Mesothelial cell of epicardium (in vitro differentiated cells): ENCODE results near the gene MFSD12. TPM values are rescaled to one million over a fixed set of nuclear protein-coding genes. Genes with fewer than 3 reads are reported as not detected.

Experiments
- DNase-seq, 2 experiments: peaks; one replicate each; pipeline ENCODE4 v3.0.0; 2021; ENCODE audit warnings: low spot score in 2 of 2; ENCODE audit not compliant: unreplicated experiment in 2 of 2
- H3K27ac Mint-ChIP-seq: 2 replicates; pipeline ENCODE4 v1.8.0; 2021; ENCODE audit warnings: mixed read lengths
- H3K27me3 Mint-ChIP-seq: 2 replicates; pipeline ENCODE4 v1.8.0; 2021; ENCODE audit warnings: low read depth, mixed read lengths
- H3K36me3 Mint-ChIP-seq: 2 replicates; pipeline ENCODE4 v1.8.0; 2021; ENCODE audit warnings: mixed read lengths
- H3K4me1 Mint-ChIP-seq: 2 replicates; pipeline ENCODE4 v1.8.0; 2021; ENCODE audit warnings: mixed read lengths
- H3K4me3 Mint-ChIP-seq: 2 replicates; pipeline ENCODE4 v1.8.0; 2021; ENCODE audit warnings: mild to moderate bottlenecking, moderate library complexity, mixed read lengths
- H3K9me3 Mint-ChIP-seq: 2 replicates; pipeline ENCODE4 v1.8.0; 2021; ENCODE audit warnings: mixed read lengths
- total RNA-seq: library from RNA; stranded (reverse); gene quantifications from 3 replicates; pipeline ENCODE4 v1.2.1, GENCODE V29; 2021
- TF ChIP-seq, protein P1 (sequence below): fragments of 200-600 bp; sonication (generic); IDR thresholded peaks from one replicate; pipeline ENCODE4 v1.5.0; 2021; ENCODE audit warnings: antibody characterized with exemption; ENCODE audit not compliant: unreplicated experiment

Gene MFSD12
- 58.3 to 61.1 TPM (median 59.5 TPM) in 3 replicates for total RNA-seq

- no peaks in the 10 kb centered on the region for H3K36me3 Mint-ChIP-seq
- peak within 1 kb of the TSS; percentile 84 for H3K4me3 Mint-ChIP-seq
Observed at GRCh38 chr19:3557461-3558248, at the start of gene MFSD12. TSS of gene MFSD12 (minus strand) at chr19:3557586. CDS start at chr19:3557403, 183 bp downstream.

DNA sequence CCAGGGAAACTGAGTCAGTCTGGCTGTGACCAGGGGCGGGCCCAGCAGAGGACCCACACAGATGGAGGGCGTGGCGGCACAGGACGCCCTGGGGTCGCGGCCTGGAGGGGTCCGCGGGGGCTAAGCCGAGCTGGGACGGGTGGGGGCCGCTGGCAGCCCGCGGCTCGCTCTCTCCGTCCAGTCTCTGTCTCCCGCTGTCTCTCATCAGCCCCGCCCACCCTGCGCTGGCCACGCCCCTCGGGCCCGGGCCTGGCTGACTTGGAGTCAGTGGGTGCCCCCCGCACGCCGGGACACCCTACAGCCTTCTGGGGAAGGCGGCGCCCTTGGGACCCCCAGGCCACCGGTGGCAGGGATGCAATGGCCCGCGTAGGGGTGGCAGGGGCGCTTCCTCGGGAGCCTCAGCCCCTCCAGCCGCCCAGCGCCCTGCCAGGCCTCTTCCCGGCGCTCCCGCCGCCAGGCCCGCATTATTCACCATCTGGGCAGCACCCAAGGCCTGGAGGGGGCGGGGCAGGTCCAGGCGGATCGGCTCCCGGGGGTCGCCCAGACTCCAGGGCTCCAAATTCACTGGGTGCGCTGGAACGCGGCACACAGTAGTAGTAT is 49.4 kb upstream of the MFSD12 start, which contains the start of gene TBXA2R:
TBXA2R (minus strand) TSS at position 186 of the 600 bp plus-strand sequence. CDS start 6,241 bp downstream, outside the sequence.
- Mint-ChIP-seq H3K9me3 (no peaks in the 10 kb centered on the region), H3K36me3 (peaks cover under 1% of the 10 kb centered on the region), H3K27ac (no peak within 1 kb of the TSS), H3K27me3 (peaks cover 16% of the 10 kb centered on the region), H3K4me1 (peaks cover 10% of the 10 kb centered on the region), H3K4me3 (peak within 1 kb of the TSS; percentile 51)
- peak in 1 of 2 experiments; percentile 58 for DNase-seq
- TF ChIP-seq, protein P1, sequence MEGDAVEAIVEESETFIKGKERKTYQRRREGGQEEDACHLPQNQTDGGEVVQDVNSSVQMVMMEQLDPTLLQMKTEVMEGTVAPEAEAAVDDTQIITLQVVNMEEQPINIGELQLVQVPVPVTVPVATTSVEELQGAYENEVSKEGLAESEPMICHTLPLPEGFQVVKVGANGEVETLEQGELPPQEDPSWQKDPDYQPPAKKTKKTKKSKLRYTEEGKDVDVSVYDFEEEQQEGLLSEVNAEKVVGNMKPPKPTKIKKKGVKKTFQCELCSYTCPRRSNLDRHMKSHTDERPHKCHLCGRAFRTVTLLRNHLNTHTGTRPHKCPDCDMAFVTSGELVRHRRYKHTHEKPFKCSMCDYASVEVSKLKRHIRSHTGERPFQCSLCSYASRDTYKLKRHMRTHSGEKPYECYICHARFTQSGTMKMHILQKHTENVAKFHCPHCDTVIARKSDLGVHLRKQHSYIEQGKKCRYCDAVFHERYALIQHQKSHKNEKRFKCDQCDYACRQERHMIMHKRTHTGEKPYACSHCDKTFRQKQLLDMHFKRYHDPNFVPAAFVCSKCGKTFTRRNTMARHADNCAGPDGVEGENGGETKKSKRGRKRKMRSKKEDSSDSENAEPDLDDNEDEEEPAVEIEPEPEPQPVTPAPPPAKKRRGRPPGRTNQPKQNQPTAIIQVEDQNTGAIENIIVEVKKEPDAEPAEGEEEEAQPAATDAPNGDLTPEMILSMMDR = no peak

More at GRCh38 chr19:3557461-3558248, at the start of gene MFSD12:
- no peaks in the 10 kb centered on the region for H3K9me3 Mint-ChIP-seq
- TF ChIP-seq, protein P1 = no peak
- peak within 1 kb of the TSS; percentile 67 for H3K27ac Mint-ChIP-seq
- peak; percentile 90 to 95 for DNase-seq
- no peaks in the 10 kb centered on the region for H3K27me3 Mint-ChIP-seq
- peaks cover 18% of the 10 kb centered on the region for H3K4me1 Mint-ChIP-seq

DNA sequence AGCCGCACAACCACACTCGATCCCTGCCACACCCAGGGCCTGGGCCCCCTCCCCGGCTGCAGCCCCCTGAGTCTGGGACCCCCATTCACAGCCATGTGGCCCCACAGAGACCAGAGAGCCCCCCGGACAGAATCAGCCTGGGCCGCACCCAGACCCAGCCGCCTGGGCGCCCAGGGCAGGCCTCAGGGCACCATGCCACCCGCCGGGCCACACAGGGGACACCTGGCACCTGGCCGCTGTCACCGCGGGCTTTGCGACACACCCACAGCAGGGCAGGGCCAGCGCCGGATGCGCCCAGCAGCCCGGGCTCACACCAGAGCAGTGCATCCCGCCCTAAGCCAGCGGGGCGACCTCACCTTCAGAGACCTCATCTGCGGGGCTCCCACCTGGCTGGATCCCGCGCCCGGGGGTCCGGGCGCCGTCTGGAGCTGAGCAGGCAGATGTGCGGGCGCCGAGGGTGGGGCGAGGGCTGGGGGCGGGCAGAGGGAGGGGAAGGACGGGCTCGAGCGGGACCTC is 48.8 kb upstream of the MFSD12 start:
- Mint-ChIP-seq H3K9me3 (no peaks in the 10 kb centered on the region), H3K27ac (no peak overlapping the region), H3K27me3 (peaks cover 16% of the 10 kb centered on the region), H3K36me3 (no peaks in the 10 kb centered on the region), H3K4me1 (peaks cover 10% of the 10 kb centered on the region), H3K4me3 (no peak overlapping the region)
- TF ChIP-seq, protein P1 = no peak
- DNase-seq = no peak

- TF ChIP-seq, protein P1 = no peak
- no peak for DNase-seq
- Mint-ChIP-seq H3K36me3 (no peaks in the 10 kb centered on the region), H3K27me3 (peaks cover 16% of the 10 kb centered on the region), H3K27ac (no peak overlapping the region), H3K4me1 (peaks cover 10% of the 10 kb centered on the region), H3K4me3 (no peak overlapping the region), H3K9me3 (no peaks in the 10 kb centered on the region)
Observed at GRCh38 chr19:3605770-3606169, 48.4 kb upstream of the MFSD12 start.

DNA sequence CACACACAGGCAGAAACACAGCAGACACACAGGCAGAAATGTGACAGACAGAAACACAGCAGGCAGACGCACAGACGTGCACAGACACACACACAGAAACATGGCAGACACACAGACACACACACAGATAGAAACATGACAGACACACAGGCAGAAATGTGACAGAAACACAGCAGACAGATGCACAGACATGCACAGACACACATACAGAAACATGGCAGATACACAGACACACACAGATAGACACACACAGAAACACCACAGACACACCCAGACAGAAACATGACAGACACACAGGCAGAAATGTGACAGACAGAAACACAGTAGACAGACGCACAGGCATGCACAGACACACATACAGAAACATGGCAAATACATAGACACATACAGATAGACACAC is 48.0 kb upstream of the MFSD12 start:
- Mint-ChIP-seq H3K36me3 (no peaks in the 10 kb centered on the region), H3K27ac (no peak overlapping the region), H3K27me3 (peaks cover 16% of the 10 kb centered on the region), H3K4me3 (no peak overlapping the region), H3K4me1 (peaks cover 10% of the 10 kb centered on the region), H3K9me3 (no peaks in the 10 kb centered on the region)
- TF ChIP-seq, protein P1 = no peak
- no peak for DNase-seq
